Measurements from ENCODE around the gene CREB3L1. TPM values are rescaled to one million over a fixed set of nuclear protein-coding genes. Genes with fewer than 3 reads are reported as not detected.

Gene CREB3L1
- total RNA-seq, 1 experiment from 2014 or later = 3.3 TPM

GRCh38 chr11:46290598-46291309, 13.3 kb downstream of the CREB3L1 start:
- H3K9ac ChIP-seq (ENCODE audit: extremely low read depth, insufficient read length, low read length) = no peak overlapping the region
- H2BK5ac ChIP-seq (ENCODE audit: insufficient read length, low read length) = no peak overlapping the region
- Mint-ChIP-seq H3K27me3 (ENCODE audit: low read depth) (no peaks in the 10 kb centered on the region; the same call in 1 of the 2 replicates), H3K4me3 (peak overlapping the region in 1 of 2 experiments; percentile 58; a peak in 3 of 5 replicates), H3K27ac (peak overlapping the region; percentile 85 to 100 (median 94)), H3K36me3 (ENCODE audit: insufficient read depth in 1 of 3, low read depth in 3 of 3) (no peaks in the 10 kb centered on the region), H3K4me1 (peaks cover 29 to 50% of the 10 kb centered on the region in 2 experiments), H3K9me3 (no peaks in the 10 kb centered on the region; a peak in 1 of 5 replicates)
- peak overlapping the region; percentile 21 for H3K4ac ChIP-seq (ENCODE audit: low read depth, low read length)
- no peak overlapping the region for H4K8ac ChIP-seq (replicated peaks; ENCODE audit: insufficient read length, low read depth, low read length)
- no peaks in the 10 kb centered on the region for H3K27me3 ChIP-seq (ENCODE audit: insufficient read depth, low read length)
- H4K20me1 ChIP-seq (ENCODE audit: control insufficient read depth, insufficient read depth, insufficient read length) = no peaks in the 10 kb centered on the region
- no peak for TF ChIP-seq CTCF (conservative IDR thresholded peaks at IDR 0.05)
- no peaks in the 10 kb centered on the region for H3K79me1 ChIP-seq (ENCODE audit: insufficient read depth, low read depth, low read length, poor library complexity, severe bottlenecking)
- no peak overlapping the region for H4K91ac ChIP-seq (ENCODE audit: insufficient read length, low read depth, low read length)
- WGBS (ENCODE audit: extremely low coverage, insufficient read length, low lambda C conversion rate) = no CpG with 5 or more reads among the region's 6 CpGs
- H3K14ac ChIP-seq (ENCODE audit: insufficient read depth, low read length) = peak overlapping the region; percentile 45; the same call in 1 of the 2 replicates
- peak overlapping the region; percentile 52 for H3K18ac ChIP-seq (ENCODE audit: insufficient read length, low read depth, low read length)
- H3T11ph ChIP-seq (ENCODE audit: low read length) = no peak overlapping the region
- peak; percentile 93 for DNase-seq
- no peaks in the 10 kb centered on the region for H3K79me2 ChIP-seq (ENCODE audit: insufficient read depth, low read length)
- peak overlapping the region; percentile 54 for H2BK120ac ChIP-seq (ENCODE audit: low read depth, low read length, poor library complexity, severe bottlenecking)
- H3K23ac ChIP-seq (ENCODE audit: insufficient read length, low read depth, low read length) = no peak overlapping the region
- peak overlapping the region; percentile 88 for H2BK12ac ChIP-seq (ENCODE audit: insufficient read length, low read depth, low read length)
- no peaks in the 10 kb centered on the region for H3K9me3 ChIP-seq (ENCODE audit: control insufficient read depth, low read depth, low read length)
- no peak overlapping the region for H2AK5ac ChIP-seq (ENCODE audit: insufficient read length, low read length)
- no peak overlapping the region for H3K27ac ChIP-seq (ENCODE audit: insufficient read length, low read depth, low read length)
- peak overlapping the region; percentile 51 for H2BK20ac ChIP-seq (ENCODE audit: low read depth, low read length, poor library complexity, severe bottlenecking)
- H3K4me2 ChIP-seq (ENCODE audit: insufficient read depth, insufficient read length, low read length) = no peak overlapping the region
- H3K4me1 ChIP-seq (ENCODE audit: insufficient read depth, low read length) = peaks cover 15% of the 10 kb centered on the region
- no peak overlapping the region for H4K5ac ChIP-seq (ENCODE audit: insufficient read length, low read depth, low read length)
- H2AFZ ChIP-seq (ENCODE audit: low read length) = no peak overlapping the region
- peaks cover 8% of the 10 kb centered on the region for H3K23me2 ChIP-seq (ENCODE audit: insufficient read length, low read depth, low read length, poor library complexity, severe bottlenecking)
- no peak overlapping the region for H3K56ac ChIP-seq (ENCODE audit: insufficient read length, low read depth, low read length)
- H2BK15ac ChIP-seq (ENCODE audit: low read depth, low read length) = no peak overlapping the region
